Measurements from ENCODE around the gene CX3CL1.

Gene CX3CL1

DNA sequence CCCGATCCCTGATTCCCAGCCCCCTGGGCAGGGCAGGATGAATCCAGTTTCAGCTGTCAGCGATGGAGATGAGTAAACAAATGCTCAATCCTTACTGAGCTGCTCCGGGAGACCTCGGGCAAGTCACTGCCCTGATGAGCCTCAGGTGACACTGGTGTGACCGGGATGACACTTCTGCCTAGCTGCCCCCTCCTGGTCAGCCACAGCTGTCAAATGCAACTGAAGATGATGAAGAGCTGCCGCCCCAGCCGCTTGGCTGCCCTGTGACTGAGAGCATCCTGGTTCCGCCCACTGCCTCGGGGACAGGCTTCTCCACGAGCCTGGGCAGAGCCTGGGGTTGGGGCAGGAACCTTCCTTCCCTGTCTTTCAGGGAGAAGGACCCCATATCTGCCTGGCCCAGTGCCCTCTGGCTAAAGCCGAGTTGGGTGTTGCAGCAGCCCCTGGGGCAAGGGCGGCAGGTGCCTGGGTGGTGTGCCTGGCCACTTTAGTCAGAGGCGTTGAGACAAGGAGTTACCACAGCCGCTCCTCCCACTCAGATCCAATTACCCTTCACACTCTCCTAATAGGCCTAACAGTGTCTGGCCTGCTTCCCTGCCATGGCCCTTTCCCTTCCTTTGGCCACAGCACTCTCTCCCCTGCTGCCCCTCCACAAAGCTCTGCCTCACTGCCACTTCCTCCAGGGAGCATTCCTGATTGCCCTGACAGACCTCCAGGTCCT is 37.7 kb downstream of the CX3CL1 start:
- ATAC-seq (ENCODE audit: insufficient read depth, low read depth) (no peak), DNase-seq (no peak)
- H3K36me3 ChIP-seq (ENCODE audit: insufficient read depth, low read length) = no peaks in the 10 kb centered on the region
- TF ChIP-seq, protein P1, sequence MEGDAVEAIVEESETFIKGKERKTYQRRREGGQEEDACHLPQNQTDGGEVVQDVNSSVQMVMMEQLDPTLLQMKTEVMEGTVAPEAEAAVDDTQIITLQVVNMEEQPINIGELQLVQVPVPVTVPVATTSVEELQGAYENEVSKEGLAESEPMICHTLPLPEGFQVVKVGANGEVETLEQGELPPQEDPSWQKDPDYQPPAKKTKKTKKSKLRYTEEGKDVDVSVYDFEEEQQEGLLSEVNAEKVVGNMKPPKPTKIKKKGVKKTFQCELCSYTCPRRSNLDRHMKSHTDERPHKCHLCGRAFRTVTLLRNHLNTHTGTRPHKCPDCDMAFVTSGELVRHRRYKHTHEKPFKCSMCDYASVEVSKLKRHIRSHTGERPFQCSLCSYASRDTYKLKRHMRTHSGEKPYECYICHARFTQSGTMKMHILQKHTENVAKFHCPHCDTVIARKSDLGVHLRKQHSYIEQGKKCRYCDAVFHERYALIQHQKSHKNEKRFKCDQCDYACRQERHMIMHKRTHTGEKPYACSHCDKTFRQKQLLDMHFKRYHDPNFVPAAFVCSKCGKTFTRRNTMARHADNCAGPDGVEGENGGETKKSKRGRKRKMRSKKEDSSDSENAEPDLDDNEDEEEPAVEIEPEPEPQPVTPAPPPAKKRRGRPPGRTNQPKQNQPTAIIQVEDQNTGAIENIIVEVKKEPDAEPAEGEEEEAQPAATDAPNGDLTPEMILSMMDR (IDR thresholded peaks at IDR 0.05; ENCODE audit: borderline replicate concordance, extremely low read depth, low read length, poor library complexity, severe bottlenecking) = no peak
- no peak for TF ChIP-seq EZH2 (IDR thresholded peaks at IDR 0.05; ENCODE audit: borderline replicate concordance, low read depth, low read length, severe bottlenecking)
- H3K4me1 ChIP-seq (ENCODE audit: insufficient read depth, low read length) = no peaks in the 10 kb centered on the region
- no peak overlapping the region for H3K9ac ChIP-seq (ENCODE audit: low read depth, low read length)
- H3K4me2 ChIP-seq (ENCODE audit: insufficient read depth, low read length) = no peak overlapping the region
- no peaks in the 10 kb centered on the region for H4K20me1 ChIP-seq (ENCODE audit: insufficient read depth, low read length)
- no peak overlapping the region for H3K4me3 ChIP-seq (ENCODE audit: low read depth in 1 of 2, low read length in 2 of 2)
- H3K79me2 ChIP-seq (ENCODE audit: insufficient read depth, low read length) = no peaks in the 10 kb centered on the region
- H3K9me3 ChIP-seq (ENCODE audit: insufficient read depth, low read length, severe bottlenecking) = no peaks in the 10 kb centered on the region
- no peak overlapping the region for H2AFZ ChIP-seq (ENCODE audit: low read depth, low read length)
- no peak overlapping the region for H3K27ac ChIP-seq (ENCODE audit: low read length)
- H3K27me3 ChIP-seq (ENCODE audit: insufficient read depth, low read length, poor library complexity) = no peaks in the 10 kb centered on the region

DNA sequence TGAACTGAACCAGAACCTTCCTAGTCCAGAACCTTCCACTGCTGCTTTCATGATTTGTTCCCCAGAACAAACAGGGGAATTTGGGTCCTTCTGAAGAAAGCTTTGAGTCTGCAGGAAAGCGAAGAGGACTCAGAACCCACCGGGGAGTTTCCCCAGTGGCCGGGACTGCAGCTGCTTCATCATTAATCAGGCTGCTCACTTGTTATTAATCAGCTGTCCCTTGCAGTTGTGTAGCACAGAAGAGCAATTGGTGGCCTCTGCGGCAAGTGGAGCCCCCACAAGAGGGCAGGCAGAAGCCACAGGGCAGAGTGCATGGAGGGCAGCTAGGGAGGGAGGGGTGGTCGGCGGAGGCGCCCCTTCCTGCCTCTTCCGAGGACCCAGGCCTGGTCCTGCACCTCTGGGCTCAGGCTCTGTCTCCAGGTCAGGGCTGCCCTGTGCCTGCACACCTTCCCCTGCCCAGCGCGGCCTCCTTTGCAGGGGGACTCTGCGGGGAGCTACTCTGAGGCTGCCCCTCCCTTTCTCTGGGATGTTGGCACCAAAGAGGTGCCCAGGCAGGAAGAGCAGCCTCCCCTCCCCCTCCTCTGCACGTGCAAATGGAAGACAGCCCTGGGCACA is 39.2 kb downstream of the CX3CL1 start:
- no peak overlapping the region for H3K27ac ChIP-seq (ENCODE audit: low read length)
- H2AFZ ChIP-seq (ENCODE audit: low read depth, low read length) = no peak overlapping the region
- no peak overlapping the region for H3K4me3 ChIP-seq (ENCODE audit: low read depth in 1 of 2, low read length in 2 of 2)
- no peak overlapping the region for H3K9ac ChIP-seq (ENCODE audit: low read depth, low read length)
- H4K20me1 ChIP-seq (ENCODE audit: insufficient read depth, low read length) = no peaks in the 10 kb centered on the region
- H3K4me2 ChIP-seq (ENCODE audit: insufficient read depth, low read length) = no peak overlapping the region
- H3K27me3 ChIP-seq (ENCODE audit: insufficient read depth, low read length, poor library complexity) = no peaks in the 10 kb centered on the region
- no peaks in the 10 kb centered on the region for H3K79me2 ChIP-seq (ENCODE audit: insufficient read depth, low read length)
- no peaks in the 10 kb centered on the region for H3K4me1 ChIP-seq (ENCODE audit: insufficient read depth, low read length)
- DNase-seq (no peak), ATAC-seq (ENCODE audit: insufficient read depth, low read depth) (no peak)
- H3K9me3 ChIP-seq (ENCODE audit: insufficient read depth, low read length, severe bottlenecking) = no peaks in the 10 kb centered on the region
- TF ChIP-seq, protein P1 (IDR thresholded peaks at IDR 0.05; ENCODE audit: borderline replicate concordance, extremely low read depth, low read length, poor library complexity, severe bottlenecking) = no peak
- no peak for TF ChIP-seq EZH2 (IDR thresholded peaks at IDR 0.05; ENCODE audit: borderline replicate concordance, low read depth, low read length, severe bottlenecking)
- no peaks in the 10 kb centered on the region for H3K36me3 ChIP-seq (ENCODE audit: insufficient read depth, low read length)

DNA sequence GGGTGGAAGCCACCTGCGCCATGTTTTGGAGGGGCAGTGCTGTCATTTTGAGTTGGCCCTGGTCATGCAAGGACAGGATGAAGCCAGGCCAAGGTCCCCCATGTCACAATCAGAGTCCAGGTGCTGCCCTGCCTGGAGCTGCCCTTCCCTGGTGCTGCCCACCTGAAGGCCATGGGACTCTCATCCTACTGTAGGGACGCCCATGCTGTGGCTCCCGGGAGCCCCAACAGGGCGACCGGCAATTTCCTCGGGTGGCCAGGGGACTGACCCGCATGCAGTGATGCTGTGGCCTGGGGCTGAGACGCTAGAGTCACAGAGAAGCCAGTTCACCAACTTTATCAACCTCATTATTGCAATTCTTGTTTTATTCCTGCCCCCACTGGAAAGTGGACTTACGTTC is 40.3 kb downstream of the CX3CL1 start:
- H3K36me3 ChIP-seq (ENCODE audit: insufficient read depth, low read length) = no peaks in the 10 kb centered on the region
- no peaks in the 10 kb centered on the region for H3K27me3 ChIP-seq (ENCODE audit: insufficient read depth, low read length, poor library complexity)
- TF ChIP-seq, protein P1 (IDR thresholded peaks at IDR 0.05; ENCODE audit: borderline replicate concordance, extremely low read depth, low read length, poor library complexity, severe bottlenecking) = no peak
- H3K4me3 ChIP-seq (ENCODE audit: low read depth in 1 of 2, low read length in 2 of 2) = no peak overlapping the region
- H3K9ac ChIP-seq (ENCODE audit: low read depth, low read length) = no peak overlapping the region
- H4K20me1 ChIP-seq (ENCODE audit: insufficient read depth, low read length) = no peaks in the 10 kb centered on the region
- H3K9me3 ChIP-seq (ENCODE audit: insufficient read depth, low read length, severe bottlenecking) = no peaks in the 10 kb centered on the region
- H2AFZ ChIP-seq (ENCODE audit: low read depth, low read length) = no peak overlapping the region
- H3K79me2 ChIP-seq (ENCODE audit: insufficient read depth, low read length) = no peaks in the 10 kb centered on the region
- no peak overlapping the region for H3K27ac ChIP-seq (ENCODE audit: low read length)
- no peak for DNase-seq
- H3K4me2 ChIP-seq (ENCODE audit: insufficient read depth, low read length) = no peak overlapping the region
- no peak for ATAC-seq (ENCODE audit: insufficient read depth, low read depth)
- H3K4me1 ChIP-seq (ENCODE audit: insufficient read depth, low read length) = peaks cover 9% of the 10 kb centered on the region

Measured in DND-41 (cell line).